ENCODE data around the gene ADCY5.

Gene ADCY5

GRCh38 chr3:123385001-123385401 is 63.9 kb downstream of the ADCY5 start:
- peak; percentile 42 for DNase-seq

GRCh38 chr3:123384256-123384655 is 64.6 kb downstream of the ADCY5 start:
- DNase-seq: no peak

GRCh38 chr3:123383091-123384053 is 65.5 kb downstream of the ADCY5 start:
- DNase-seq: no peak

- DNase-seq: no peak
These were observed 68.6 kb downstream of the ADCY5 start for GRCh38 chr3:123380261-123380660.

- DNase-seq: no peak
These were observed 69.7 kb downstream of the ADCY5 start for GRCh38 chr3:123379041-123379830.

GRCh38 chr3:123378409-123378915 is 70.4 kb downstream of the ADCY5 start:
- DNase-seq: no peak

DNA sequence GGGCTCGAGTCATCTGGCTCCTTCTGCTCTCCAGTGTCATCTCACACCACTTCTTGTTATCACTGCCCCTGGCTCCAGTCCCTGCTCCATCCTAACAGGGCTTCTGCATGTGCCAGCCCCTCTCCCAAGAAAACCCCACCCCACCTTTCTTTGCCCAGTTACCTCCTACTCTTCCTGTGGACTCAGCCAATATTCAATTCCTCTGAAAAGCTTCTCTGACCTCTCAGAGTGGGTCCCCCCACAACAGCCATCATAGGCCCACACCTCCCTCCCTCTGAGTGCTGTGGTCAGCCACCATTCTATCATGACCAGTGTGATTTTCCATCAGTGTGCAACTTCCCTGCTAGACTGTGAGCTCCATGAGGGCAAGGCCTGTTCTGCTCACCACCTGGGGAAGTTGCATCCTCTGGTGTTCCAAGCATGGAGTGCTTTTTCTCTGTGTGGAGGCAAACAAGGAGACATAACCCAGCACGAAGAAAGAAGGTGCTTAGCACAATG is 71.6 kb downstream of the ADCY5 start:
- DNase-seq: no peak

GRCh38 chr3:123376451-123377242 is 72.2 kb downstream of the ADCY5 start:
- no peak for DNase-seq

GRCh38 chr3:123375014-123375940 is 73.6 kb downstream of the ADCY5 start:
- no peak for DNase-seq

GRCh38 chr3:123374016-123374415 is 74.9 kb downstream of the ADCY5 start:
- no peak for DNase-seq

- DNase-seq: no peak
These were observed 75.4 kb downstream of the ADCY5 start for GRCh38 chr3:123373474-123373987.

- no peak for DNase-seq
These were observed 76.0 kb downstream of the ADCY5 start for GRCh38 chr3:123372686-123373473.

DNA sequence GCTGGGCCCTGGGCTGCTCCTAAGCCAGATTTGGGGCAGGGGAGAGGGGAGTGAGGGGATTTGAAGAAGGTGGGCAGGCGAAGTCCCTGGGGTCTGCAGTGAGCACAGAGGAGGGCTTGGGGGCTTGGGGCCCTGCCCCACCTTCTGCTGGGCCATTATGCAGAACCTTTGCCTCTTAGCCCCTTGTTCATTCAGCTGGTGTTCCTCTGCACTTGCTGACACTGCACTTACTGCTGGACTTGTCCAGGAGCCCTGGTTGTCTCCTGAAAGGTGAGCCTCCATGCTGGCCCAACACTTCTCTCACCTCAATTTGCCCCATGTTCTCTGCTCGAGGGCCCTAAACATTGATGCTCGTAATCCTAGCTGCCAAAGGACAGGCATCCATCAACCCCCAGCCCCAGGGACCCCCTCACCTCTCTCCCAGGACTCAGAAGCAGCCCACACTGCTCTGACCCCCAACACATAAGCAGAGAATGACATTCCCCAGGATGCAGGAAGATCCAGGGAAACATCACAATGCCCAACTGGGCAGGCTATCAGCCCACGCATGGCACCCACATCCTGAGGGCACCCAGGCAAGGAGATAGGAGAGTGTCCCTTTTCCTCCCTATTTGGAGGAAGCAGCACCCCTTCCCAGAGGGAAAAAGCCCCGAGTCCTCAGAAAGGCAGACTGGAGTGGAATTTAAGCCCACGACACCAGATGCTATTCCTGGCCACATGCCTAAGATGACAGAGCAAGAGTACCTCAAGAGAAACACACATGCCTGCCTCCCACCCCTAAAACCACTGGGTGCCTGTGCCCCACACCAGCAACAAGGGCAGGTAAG is 76.8 kb downstream of the ADCY5 start:
- DNase-seq: no peak

DNA sequence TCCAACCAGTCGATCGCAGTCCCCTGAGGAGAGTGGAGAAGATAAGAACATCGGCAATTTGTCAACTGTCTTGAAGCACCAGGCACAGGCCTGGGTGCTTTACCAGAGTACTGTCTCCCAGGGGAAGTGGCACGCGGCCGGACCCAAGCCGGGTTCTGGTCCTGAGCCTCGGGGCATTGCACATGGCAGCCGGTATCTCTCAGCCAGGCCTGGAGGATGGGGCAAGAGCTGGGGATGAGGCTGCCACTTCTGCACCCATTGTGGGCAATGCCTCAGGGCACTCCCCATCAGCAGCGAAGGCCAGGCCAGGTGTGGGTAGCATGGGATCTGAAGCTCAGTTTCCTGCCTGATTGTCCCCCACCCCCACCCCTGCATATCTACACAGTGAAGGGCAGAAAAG is 77.5 kb downstream of the ADCY5 start:
- no peak for DNase-seq

DNA sequence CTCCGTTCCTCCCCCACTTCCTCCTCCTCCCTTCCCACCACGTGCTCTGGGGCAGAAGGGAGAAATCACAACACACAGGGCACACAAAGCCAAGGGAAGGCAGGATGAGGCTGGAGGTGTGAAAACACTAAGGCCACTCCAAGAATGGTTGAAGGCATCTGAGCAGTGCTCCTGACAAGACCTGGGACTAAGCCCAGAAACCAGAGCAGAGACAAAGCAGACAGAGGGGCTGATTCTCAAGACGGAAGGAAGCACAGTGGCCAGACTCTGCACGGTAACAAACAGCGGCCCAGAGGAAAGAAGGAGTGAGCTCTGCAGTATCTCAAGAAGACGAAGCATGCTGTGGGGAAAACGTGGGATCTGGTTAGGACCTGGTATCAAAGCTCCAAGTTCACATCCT is 78.1 kb downstream of the ADCY5 start:
- DNase-seq: no peak

DNA sequence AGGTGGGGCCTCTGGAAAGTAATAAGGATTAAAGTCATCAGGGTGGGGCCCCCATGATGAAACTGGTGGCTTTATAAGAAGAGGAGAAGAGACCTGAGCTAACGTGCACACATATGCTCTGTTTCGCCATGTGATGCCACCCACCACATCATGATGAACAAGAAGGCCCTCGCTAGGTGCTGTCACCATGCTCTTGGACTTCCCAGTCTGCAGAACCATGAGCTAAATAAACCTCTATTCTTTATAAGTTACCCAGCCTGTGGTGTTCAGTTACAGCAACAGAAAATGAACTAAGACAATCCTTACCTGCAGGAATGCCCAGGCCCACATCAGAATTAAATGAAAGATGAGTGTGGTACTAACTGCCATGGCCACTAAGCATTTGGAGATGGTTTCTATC is 79.8 kb downstream of the ADCY5 start:
- DNase-seq: no peak

GRCh38 chr3:123367467-123368154 is 81.3 kb downstream of the ADCY5 start:
- no peak for DNase-seq

- DNase-seq: peak; percentile 36
These were observed 83.3 kb downstream of the ADCY5 start for GRCh38 chr3:123365450-123366143.

Data from COR-L47 (cell line).